HUDEP-2 (cell line): Measurements from ENCODE around the gene CITED1.

Source experiments
- DNase-seq, 76 experiments: peaks; one replicate each; lab custom pipeline; 2025; ENCODE audit not compliant: unreplicated experiment in 76 of 76; lab: John Stamatoyannopoulos, UW

CITED1 gene

GRCh38 chrX:72271812-72272211 is 33.9 kb downstream of the CITED1 start:
- DNase-seq, result no peak

DNA sequence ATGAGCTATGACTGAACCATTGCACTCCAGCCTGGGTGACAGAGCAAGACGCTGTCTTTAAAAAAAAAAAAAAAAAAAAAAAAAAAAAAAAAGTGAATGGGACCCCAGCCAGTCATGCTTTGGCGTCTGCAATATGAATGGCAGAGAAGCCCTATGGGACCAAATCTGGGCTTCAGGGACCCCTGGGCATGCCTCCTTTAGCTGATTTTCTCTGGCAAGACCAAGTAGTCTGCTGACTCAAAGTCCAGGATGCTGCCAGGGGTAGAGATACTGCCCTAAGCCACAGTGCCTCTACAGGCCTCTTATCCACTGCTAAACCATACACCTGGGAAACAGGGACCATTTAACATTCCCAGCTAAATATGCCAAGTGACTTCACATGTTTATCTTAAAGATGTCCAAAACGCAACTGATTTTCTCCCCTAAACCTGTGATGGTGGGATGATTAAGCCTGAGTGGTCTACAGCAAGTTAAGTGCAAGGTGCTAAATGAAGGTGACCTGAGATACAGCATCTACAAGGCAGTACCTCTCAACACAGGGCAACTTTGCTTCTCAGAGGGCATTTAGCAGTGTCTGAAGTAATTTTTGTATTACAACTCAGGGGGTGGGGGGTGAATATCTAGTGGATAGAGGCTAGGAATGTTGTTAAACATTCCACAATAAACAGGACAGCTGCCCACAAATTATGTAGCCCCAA is 34.5 kb downstream of the CITED1 start:
- DNase-seq, result peak in 2 of 76 experiments; percentile 0 to 1

DNA sequence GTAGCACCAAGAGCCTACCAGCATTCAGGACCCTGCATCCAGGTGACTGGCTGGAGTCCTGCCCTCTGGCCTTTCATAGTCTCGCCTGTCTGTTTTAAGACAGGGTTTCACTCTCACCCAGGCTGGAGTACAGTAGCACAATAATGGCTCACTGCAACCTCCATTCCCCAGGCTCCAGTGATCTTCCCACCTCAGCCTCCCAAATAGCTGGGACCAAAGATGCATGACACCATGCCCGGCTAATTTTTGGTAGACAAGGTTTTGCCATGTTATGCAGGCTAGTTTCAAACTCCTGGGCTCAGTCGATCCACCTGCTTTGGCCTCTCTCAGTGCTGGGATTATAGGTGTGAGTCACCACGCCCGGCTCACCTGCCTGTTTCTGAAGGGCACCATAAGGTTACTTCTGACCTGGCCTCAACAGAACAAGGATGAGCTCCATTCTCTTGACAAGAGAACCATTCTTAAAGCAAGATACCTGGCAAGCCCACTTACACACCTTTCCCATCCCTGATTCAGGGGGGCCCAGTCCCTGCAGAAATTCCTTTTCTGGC is 35.3 kb downstream of the CITED1 start:
- no peak for DNase-seq

DNA sequence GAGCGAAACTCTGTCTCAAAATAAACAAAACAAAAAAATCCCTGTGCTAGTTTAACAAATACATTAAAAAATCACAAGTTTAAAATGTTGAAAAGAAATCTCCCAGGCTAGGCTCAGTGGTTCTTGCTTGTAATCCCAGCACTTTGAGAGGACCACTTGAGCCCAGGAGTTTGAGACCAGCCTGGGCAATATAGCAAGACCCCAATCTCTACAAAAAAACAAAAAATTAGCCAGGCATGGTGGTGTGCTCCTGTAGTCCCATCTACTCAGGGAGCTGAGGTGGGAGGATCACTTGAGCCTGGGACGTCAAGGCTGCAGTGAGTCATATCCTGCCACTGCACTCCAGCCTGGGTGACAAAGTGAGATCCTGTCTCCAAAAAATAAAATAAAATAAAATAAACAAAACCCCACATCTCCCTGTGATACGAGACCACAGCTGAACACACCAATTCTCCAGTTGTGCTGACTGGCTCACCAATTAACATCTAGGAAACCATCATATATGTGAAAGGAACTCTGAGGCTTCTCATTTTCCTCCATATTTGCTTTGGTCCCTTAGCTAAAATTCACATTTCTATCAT is 36.0 kb downstream of the CITED1 start:
- DNase-seq, result peak in 3 of 76 experiments; percentile 0 to 1 (median 0)

DNA sequence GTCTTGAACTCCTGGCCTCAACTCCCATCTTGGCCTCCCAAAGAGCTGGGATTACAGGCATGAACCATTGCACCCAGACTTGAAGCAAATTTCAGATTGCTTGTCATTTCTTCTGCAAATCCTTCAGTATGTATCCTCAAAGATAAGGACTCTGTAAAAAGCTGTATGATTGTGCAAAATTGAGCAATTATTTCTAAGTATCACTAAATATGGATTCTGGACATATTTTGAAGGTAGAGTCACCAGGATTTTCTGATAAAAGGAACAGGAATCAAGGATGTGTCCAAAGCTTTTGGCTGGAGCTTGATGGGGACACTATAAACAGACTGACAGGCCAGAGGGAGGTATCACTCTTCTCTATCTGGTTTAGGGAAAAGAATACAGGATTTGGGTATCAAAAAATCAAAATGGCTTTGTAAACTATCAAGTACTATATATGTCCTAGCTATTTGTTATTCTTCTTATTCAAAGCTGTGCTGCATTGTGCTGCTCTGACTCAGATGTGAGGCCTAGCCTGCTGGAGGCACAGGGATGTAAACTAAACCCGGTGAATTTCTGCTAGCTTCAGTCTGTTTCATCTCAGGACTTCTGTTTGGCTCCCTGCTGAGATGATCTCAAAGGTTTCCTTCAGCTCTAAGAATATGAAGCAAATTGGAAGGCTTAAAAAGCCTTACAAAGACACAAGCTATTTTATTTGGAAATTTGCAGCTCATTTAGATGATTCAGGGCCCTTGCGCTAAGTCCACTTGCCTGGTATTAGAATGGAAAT is 36.9 kb downstream of the CITED1 start:
- DNase-seq, result no peak

- DNase-seq, result no peak
Observed at GRCh38 chrX:72265263-72265662, 40.5 kb downstream of the CITED1 start.

GRCh38 chrX:72262077-72262476 is 43.6 kb downstream of the CITED1 start:
- DNase-seq, result peak in 56 of 76 experiments; percentile 0 to 53 (median 18)

DNA sequence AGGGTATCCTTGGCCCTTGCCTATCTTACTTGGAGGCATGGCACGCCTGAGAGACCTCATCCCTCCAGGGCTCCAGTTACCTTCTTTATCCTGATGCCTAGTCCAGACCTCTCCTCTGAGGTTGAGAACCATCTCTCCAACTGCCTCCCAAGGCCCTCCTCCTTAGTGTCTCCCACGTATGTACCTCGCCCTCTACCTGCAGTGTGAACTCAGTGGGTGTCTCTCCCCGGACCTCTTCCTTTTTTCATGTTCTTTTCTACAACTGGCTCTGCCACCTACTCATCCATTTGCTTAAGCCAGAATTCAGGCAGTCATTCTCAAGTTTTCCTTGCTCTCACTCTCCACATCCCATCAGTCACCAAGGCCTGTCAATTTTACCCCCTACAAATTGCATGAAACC is 45.3 kb downstream of the CITED1 start:
- DNase-seq, result no peak

DNA sequence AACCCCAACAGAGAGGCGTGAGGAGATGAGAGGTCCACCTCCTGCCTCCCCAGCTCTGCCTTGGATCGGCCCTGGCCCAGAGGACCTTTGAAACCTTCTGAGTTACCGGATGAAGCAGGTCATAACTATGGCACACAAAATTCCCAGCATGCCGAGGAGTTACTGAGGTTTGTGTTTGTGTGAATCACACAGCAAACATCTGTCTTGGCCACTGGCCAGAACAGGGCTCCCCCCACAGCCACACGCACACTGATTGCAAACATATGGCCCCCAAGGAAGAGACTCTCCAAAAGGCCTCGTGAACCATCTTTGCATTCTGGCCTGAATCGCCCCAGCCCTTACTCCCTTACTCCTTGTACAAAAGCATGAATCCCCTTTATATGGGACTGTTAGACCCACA is 47.5 kb downstream of the CITED1 start:
- no peak for DNase-seq

GRCh38 chrX:72255864-72256263 is 49.9 kb downstream of the CITED1 start:
- no peak for DNase-seq

- no peak for DNase-seq
Observed at GRCh38 chrX:72255445-72255844, 50.3 kb downstream of the CITED1 start.

DNA sequence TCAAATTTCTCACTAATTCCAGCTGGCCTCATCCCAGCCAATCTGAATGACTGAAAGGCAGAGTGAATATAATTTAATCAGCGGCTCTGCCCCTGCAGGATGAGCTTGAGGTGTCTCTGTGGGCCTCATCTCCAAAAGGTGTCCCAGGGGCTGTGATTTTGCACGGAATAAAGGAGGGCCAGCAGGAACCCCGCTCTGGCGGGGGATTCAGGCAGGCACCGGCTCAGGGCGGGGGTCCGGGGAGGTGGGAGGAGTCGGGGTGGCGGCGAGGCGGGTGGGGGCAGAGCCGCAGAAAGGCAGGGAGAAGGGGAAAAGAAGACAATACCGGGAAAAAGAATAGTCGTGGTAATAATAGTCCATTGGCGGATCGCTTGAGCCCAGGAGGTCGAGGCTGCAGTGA is 50.9 kb downstream of the CITED1 start:
- DNase-seq, result no peak

DNA sequence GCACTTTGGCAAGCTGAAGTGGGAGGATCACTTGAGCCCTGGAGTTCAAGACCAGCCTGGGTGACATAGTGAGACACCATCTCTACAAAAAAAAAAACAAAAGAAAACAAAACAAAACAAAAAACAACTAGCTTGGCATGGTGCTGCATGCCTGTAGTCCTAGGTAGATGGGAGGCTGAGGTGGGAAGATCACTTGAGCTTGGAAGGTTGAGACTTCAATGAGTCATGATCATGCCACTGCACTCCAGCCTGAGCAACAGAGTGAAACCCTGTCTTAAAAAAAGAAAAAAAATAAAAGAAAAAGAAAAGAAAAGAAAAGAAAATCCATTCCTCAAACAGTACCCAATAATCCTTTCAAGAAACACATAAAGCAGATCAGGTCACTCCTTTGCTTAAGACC is 52.0 kb downstream of the CITED1 start:
- no peak for DNase-seq
